ENCODE results near the gene SOX21. TPM values are rescaled to one million over a fixed set of nuclear protein-coding genes. Genes with fewer than 3 reads are reported as not detected.

Gene SOX21
- total and polyA plus RNA-seq, 2 of the 8 experiments (the other 6 are each of a cell fraction or from before 2014, with no cell fraction given), result 3.9 TPM

DNA sequence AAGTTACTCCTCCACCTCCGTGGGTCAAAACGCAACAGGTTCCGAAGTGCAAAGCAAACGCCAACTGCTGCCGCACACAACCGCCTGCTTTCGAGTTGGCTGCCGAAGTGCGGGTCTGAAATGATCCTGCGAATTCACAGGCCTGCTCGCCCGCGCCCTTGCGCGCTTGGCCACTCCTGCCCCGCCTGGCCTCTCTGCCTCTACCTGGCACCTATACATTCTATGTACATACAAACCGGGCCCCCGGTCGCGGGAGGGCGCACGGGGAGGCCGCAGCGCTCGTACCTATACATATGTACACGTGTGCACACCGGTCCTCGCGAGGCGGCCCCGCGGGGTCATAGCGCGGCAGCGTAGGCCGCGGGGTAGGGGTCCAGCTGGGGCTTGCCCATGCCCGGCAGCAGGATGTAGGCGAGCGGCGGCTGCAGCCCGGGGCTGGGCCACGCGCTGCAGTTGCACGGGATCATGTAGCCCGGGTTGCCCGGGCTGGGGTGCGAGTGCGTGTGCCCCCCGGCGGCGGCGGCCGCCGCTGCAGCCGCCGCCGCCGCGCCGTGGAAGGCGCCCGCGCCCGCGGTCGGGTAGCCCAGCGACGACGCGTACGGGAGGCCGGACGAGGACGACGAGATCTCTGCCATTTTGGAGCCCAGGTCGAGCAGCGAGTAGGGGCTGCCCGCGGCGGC lies 1.3 kb downstream of the SOX21 start (continued):
- TF ChIP-seq ATF2 (IDR thresholded peaks at IDR 0.05; ENCODE audit: low read length) (no peak), BCL11A (IDR thresholded peaks at IDR 0.05; ENCODE audit: low read depth in 2 of 2, low read length in 2 of 2) (no peak), TBP (IDR thresholded peaks at IDR 0.05; ENCODE audit: low read depth, low read length) (peak; percentile 26; the same call in 1 of the 2 replicates), POU5F1 (IDR thresholded peaks at IDR 0.05; ENCODE audit: low read depth, low read length) (no peak), ASH2L (IDR thresholded peaks at IDR 0.05; ENCODE audit: low read length) (peak; percentile 59)
- TF ChIP-seq, protein P1, sequence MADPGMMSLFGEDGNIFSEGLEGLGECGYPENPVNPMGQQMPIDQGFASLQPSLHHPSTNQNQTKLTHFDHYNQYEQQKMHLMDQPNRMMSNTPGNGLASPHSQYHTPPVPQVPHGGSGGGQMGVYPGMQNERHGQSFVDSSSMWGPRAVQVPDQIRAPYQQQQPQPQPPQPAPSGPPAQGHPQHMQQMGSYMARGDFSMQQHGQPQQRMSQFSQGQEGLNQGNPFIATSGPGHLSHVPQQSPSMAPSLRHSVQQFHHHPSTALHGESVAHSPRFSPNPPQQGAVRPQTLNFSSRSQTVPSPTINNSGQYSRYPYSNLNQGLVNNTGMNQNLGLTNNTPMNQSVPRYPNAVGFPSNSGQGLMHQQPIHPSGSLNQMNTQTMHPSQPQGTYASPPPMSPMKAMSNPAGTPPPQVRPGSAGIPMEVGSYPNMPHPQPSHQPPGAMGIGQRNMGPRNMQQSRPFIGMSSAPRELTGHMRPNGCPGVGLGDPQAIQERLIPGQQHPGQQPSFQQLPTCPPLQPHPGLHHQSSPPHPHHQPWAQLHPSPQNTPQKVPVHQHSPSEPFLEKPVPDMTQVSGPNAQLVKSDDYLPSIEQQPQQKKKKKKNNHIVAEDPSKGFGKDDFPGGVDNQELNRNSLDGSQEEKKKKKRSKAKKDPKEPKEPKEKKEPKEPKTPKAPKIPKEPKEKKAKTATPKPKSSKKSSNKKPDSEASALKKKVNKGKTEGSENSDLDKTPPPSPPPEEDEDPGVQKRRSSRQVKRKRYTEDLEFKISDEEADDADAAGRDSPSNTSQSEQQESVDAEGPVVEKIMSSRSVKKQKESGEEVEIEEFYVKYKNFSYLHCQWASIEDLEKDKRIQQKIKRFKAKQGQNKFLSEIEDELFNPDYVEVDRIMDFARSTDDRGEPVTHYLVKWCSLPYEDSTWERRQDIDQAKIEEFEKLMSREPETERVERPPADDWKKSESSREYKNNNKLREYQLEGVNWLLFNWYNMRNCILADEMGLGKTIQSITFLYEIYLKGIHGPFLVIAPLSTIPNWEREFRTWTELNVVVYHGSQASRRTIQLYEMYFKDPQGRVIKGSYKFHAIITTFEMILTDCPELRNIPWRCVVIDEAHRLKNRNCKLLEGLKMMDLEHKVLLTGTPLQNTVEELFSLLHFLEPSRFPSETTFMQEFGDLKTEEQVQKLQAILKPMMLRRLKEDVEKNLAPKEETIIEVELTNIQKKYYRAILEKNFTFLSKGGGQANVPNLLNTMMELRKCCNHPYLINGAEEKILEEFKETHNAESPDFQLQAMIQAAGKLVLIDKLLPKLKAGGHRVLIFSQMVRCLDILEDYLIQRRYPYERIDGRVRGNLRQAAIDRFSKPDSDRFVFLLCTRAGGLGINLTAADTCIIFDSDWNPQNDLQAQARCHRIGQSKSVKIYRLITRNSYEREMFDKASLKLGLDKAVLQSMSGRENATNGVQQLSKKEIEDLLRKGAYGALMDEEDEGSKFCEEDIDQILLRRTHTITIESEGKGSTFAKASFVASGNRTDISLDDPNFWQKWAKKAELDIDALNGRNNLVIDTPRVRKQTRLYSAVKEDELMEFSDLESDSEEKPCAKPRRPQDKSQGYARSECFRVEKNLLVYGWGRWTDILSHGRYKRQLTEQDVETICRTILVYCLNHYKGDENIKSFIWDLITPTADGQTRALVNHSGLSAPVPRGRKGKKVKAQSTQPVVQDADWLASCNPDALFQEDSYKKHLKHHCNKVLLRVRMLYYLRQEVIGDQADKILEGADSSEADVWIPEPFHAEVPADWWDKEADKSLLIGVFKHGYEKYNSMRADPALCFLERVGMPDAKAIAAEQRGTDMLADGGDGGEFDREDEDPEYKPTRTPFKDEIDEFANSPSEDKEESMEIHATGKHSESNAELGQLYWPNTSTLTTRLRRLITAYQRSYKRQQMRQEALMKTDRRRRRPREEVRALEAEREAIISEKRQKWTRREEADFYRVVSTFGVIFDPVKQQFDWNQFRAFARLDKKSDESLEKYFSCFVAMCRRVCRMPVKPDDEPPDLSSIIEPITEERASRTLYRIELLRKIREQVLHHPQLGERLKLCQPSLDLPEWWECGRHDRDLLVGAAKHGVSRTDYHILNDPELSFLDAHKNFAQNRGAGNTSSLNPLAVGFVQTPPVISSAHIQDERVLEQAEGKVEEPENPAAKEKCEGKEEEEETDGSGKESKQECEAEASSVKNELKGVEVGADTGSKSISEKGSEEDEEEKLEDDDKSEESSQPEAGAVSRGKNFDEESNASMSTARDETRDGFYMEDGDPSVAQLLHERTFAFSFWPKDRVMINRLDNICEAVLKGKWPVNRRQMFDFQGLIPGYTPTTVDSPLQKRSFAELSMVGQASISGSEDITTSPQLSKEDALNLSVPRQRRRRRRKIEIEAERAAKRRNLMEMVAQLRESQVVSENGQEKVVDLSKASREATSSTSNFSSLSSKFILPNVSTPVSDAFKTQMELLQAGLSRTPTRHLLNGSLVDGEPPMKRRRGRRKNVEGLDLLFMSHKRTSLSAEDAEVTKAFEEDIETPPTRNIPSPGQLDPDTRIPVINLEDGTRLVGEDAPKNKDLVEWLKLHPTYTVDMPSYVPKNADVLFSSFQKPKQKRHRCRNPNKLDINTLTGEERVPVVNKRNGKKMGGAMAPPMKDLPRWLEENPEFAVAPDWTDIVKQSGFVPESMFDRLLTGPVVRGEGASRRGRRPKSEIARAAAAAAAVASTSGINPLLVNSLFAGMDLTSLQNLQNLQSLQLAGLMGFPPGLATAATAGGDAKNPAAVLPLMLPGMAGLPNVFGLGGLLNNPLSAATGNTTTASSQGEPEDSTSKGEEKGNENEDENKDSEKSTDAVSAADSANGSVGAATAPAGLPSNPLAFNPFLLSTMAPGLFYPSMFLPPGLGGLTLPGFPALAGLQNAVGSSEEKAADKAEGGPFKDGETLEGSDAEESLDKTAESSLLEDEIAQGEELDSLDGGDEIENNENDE (IDR thresholded peaks at IDR 0.05; ENCODE audit: insufficient replicate concordance, low read length), result no peak
- TF ChIP-seq, protein P2, sequence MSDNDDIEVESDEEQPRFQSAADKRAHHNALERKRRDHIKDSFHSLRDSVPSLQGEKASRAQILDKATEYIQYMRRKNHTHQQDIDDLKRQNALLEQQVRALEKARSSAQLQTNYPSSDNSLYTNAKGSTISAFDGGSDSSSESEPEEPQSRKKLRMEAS (IDR thresholded peaks at IDR 0.05), result 0 out of 2 replicates have a peak, but pooled peaks have one; percentile 17
